HTERT RPE-1 (cell line): Measurements from ENCODE around the gene HOXD13.

Source experiments
- in situ Hi-C: fragments of 300-500 bp; cut with MboI; formaldehyde crosslinking; loops from 4 replicates; pipeline ENCODE4 v1.14.3; 2020; ENCODE audit warnings: low sequenced_read_pairs

The HOXD13 gene

DNA sequence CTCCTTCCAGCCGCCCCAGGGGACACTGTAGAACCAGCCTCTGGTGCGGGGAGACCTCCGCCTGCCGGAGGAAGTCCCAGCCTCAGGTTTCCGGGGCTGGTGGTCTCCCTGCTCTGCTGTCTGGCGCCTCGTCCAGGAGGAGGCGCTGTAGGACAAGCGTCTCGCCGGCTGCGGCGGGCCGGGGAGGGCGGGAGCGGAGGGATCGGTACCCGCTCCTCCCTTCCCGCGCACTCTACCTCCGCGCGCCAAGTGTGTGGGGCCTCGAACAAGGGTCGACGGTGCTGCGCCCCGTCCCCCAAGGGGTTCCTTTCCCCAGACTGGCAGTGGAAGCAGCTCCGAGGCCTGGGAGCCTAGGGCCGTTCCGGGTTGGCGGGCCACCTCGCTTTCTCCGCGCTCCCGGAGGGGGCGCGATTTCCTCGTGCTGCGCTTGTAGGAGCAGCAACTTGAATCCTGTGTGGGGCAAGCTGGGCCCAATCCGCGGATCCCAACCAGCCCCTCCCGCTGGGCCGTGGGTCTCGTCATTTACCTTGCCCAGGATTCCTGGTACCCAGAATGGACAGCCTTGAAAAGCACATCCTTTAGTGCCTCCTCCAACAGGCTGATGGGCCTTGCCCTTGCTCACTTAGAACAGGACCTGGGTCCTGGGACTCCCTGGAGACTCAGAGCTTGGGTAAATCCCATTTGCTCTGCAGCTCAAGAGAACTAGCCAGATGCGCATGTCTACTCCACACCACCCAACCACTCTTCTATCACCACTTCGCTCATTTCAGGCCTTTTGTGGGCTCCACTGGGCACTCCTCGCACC lies 48.2 kb downstream of the HOXD13 start:
- in situ Hi-C loops: loop anchor here (25.0 kb wide), 1 partner anchor 497 kb away; no protein-coding TSS in a partner anchor

DNA sequence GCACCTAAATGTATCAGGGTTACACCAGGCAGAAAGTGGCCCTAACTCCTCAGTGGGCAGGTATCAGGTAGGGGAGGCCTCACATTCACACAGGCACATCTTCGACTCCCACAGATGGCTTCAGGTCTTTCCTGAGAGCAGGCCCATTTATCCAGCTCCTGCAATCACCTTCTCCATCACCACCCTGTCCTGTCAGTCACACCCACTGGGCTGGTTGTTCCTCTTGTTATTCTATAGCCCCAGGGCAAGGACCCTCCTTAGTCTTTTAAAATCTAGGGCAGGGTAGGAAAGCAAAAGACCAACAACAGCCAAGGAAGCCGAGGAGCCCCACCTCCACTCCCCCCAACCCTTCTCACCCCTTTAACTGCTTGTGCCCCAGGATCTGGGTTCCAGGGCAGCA lies 49.8 kb downstream of the HOXD13 start:
- in situ Hi-C loops: loop anchor here (25.0 kb wide), 1 partner anchor 495 kb away; no protein-coding TSS in a partner anchor
